A673 (cell line): ENCODE data around the gene KCTD16. TPM values are rescaled to one million over a fixed set of nuclear protein-coding genes. Genes with fewer than 3 reads are reported as not detected.

Experiments used
- BruUV-seq: library from RNA; stranded (reverse); fragments of 400-500 nt; replicated peaks from 2 replicates; lab custom pipeline; 2021; lab: Mats Ljungman, UMichigan
- CTCF ChIA-PET: fragments of 300-600 bp; sonication (Branson Sonifier 250); formaldehyde crosslinking; loops from one replicate; lab custom pipeline; 2022; ENCODE audit warnings: antibody characterized with exemption; lab: Charles Lee
- POLR2A ChIA-PET: fragments of 300-600 bp; sonication (Branson Sonifier 250); formaldehyde crosslinking; loops from one replicate; lab custom pipeline; 2022; ENCODE audit warnings: antibody characterized with exemption; ENCODE audit not compliant: low non-redundant PET; lab: Charles Lee
- DNase-seq: peaks from one replicate; pipeline ENCODE4 v3.0.0-alpha.2; 2015; ENCODE audit warnings: low spot score
- H3K27ac ChIP-seq: fragments of 200-600 bp; sonication (generic); 2 replicates; pipeline ENCODE4 v1.5.1; 2016; ENCODE audit warnings: mixed run types, low read depth, mild to moderate bottlenecking, mixed read lengths, antibody characterized with exemption, low read length; ENCODE audit not compliant: poor library complexity, severe bottlenecking
- H3K27me3 ChIP-seq: fragments of 200-600 bp; sonication (generic); replicated peaks from 2 replicates; pipeline ENCODE4 v1.6.1; 2017; ENCODE audit warnings: mixed run types, low read depth, mild to moderate bottlenecking, mixed read lengths, antibody characterized with exemption, low read length; ENCODE audit not compliant: insufficient read depth, poor library complexity
- H3K36me3 ChIP-seq: fragments of 200-600 bp; sonication (generic); 2 replicates; pipeline ENCODE4 v1.6.1; 2016; ENCODE audit warnings: mixed run types, mild to moderate bottlenecking, mixed read lengths, antibody characterized with exemption, low read length; ENCODE audit not compliant: insufficient read depth, poor library complexity, severe bottlenecking
- H3K4me1 ChIP-seq: fragments of 200-600 bp; sonication (generic); 2 replicates; pipeline ENCODE4 v1.6.1; 2017; ENCODE audit warnings: mixed run types, mild to moderate bottlenecking, mixed read lengths, antibody characterized with exemption, low read length; ENCODE audit not compliant: insufficient read depth, poor library complexity, severe bottlenecking
- H3K4me3 ChIP-seq: fragments of 200-600 bp; sonication (generic); 2 replicates; pipeline ENCODE4 v1.5.1; 2016; ENCODE audit warnings: low read depth, mixed run types, mild to moderate bottlenecking, mixed read lengths, low read length; ENCODE audit not compliant: poor library complexity, severe bottlenecking
- H3K9me3 ChIP-seq: fragments of 200-600 bp; sonication (generic); 2 replicates; pipeline ENCODE4 v1.6.1; 2016; ENCODE audit warnings: mixed run types, low read depth, mild to moderate bottlenecking, mixed read lengths, antibody characterized with exemption, low read length; ENCODE audit not compliant: poor library complexity, severe bottlenecking
- CTCF ChIP-seq: fragments of 300-800, 200-600 bp; sonication (generic); conservative IDR thresholded peaks from 2 replicates; pipeline ENCODE4 v1.5.1; 2017; ENCODE audit warnings: low read depth, mild to moderate bottlenecking, antibody characterized with exemption, low read length, moderate library complexity, mixed read lengths
- EZH2 ChIP-seq: fragments of 200-600 bp; sonication (generic); IDR thresholded peaks from 2 replicates; pipeline ENCODE4 v1.6.1; 2017; ENCODE audit warnings: borderline replicate concordance, low read depth, mild to moderate bottlenecking, mixed read lengths, antibody characterized with exemption, low read length; ENCODE audit not compliant: poor library complexity, severe bottlenecking
- intact Hi-C: fragments of 100-400 bp; cut with micrococcal nuclease; formaldehyde crosslinking; loops from one replicate; pipeline ENCODE4 v1.10.0; 2022; ENCODE audit not compliant: unreplicated experiment
- total RNA-seq: library from RNA; stranded (reverse); gene quantifications from 2 replicates; pipeline ENCODE4 v1.2.3, GENCODE V29; 2021

KCTD16 gene
- total RNA-seq, 1 experiment from 2014 or later, result 1.1 TPM

- POLR2A ChIA-PET, result no interaction called here
- Histone ChIP-seq H3K4me1 (no peaks in the 10 kb centered on the region), H3K27me3 (no peaks in the 10 kb centered on the region), H3K4me3 (no peak overlapping the region), H3K36me3 (no peaks in the 10 kb centered on the region), H3K9me3 (no peaks in the 10 kb centered on the region), H3K27ac (no peak overlapping the region)
- TF ChIP-seq CTCF, result no peak
- TF ChIP-seq EZH2, result no peak
- no peak for DNase-seq
- BruUV-seq, result no TSS peak
- CTCF ChIA-PET, result no interaction called here
- intact Hi-C loops, result no loop called here
Measured at GRCh38 chr5:144122641-144123040, 48.0 kb upstream of the KCTD16 start.

DNA sequence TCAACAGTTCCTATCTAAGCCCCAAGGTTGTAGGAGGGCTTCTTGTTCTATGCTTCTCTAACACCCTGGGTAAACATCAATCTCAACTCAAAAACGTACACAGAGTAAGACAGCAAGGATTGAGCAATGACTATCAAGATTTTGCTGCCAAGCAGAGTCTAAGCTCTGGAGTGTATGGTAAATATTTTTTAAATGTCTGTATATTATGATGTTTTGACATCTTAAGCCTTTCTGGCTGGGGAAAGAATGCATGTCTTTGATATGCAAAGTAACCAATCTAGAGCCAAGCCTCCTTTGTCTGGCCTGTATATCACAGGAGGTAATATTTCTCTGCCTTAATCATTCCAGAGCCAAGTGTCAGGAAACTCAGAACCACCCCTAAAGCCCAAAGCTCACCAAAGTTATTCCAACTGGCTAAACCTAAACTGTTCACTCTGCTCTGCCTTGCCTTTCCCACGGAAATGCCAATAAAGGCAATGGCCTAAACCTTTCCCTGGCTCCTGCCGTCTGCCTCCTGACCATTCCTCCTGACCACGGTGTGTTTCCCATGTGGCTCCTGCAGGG, 45.4 kb upstream of the KCTD16 start:
- POLR2A ChIA-PET, result no interaction called here
- no peaks in the 10 kb centered on the region for H3K27me3 ChIP-seq
- DNase-seq, result no peak
- no peak overlapping the region for H3K27ac ChIP-seq
- CTCF ChIA-PET, result no interaction called here
- no peaks in the 10 kb centered on the region for H3K9me3 ChIP-seq
- TF ChIP-seq CTCF (no peak), EZH2 (no peak)
- no peaks in the 10 kb centered on the region for H3K4me1 ChIP-seq
- no TSS peak for BruUV-seq
- intact Hi-C loops, result no loop called here
- no peaks in the 10 kb centered on the region for H3K36me3 ChIP-seq
- H3K4me3 ChIP-seq, result no peak overlapping the region

DNA sequence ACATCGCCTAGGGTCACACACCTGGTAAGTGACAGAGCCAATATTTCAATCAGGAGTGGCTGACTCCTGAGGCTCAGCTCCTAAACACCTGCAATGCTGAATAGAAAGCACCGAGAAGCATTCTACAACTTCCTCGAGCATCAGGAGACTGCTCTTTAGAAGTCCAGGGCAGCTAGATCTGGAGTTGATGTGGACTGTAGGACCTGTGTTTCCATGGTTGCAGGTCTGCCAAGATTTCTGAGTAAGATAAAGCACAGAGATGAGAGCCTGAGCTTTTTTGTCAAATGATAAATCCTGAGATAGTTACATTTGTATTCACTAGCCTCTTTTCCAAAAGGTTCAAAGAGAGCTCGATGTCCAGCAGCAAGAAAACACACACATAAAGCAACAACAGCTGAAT, 44.0 kb upstream of the KCTD16 start:
- Histone ChIP-seq H3K4me1 (no peaks in the 10 kb centered on the region), H3K9me3 (no peaks in the 10 kb centered on the region), H3K4me3 (no peak overlapping the region), H3K36me3 (no peaks in the 10 kb centered on the region), H3K27me3 (no peaks in the 10 kb centered on the region), H3K27ac (no peak overlapping the region)
- DNase-seq, result no peak
- ChIA-PET POLR2A (no interaction called here), CTCF (no interaction called here)
- intact Hi-C loops, result no loop called here
- TF ChIP-seq EZH2, result no peak
- TF ChIP-seq CTCF, result no peak
- no TSS peak for BruUV-seq
